ENCODE data around the gene ADGRD2. TPM values are rescaled to one million over a fixed set of nuclear protein-coding genes. Genes with fewer than 3 reads are reported as not detected.
A peak's percentile ranks its signal among the peaks of the same experiment; 100 is the strongest.

The ADGRD2 gene
- total RNA-seq, 1 donor from 2014 or later, result 0.78 TPM

DNA sequence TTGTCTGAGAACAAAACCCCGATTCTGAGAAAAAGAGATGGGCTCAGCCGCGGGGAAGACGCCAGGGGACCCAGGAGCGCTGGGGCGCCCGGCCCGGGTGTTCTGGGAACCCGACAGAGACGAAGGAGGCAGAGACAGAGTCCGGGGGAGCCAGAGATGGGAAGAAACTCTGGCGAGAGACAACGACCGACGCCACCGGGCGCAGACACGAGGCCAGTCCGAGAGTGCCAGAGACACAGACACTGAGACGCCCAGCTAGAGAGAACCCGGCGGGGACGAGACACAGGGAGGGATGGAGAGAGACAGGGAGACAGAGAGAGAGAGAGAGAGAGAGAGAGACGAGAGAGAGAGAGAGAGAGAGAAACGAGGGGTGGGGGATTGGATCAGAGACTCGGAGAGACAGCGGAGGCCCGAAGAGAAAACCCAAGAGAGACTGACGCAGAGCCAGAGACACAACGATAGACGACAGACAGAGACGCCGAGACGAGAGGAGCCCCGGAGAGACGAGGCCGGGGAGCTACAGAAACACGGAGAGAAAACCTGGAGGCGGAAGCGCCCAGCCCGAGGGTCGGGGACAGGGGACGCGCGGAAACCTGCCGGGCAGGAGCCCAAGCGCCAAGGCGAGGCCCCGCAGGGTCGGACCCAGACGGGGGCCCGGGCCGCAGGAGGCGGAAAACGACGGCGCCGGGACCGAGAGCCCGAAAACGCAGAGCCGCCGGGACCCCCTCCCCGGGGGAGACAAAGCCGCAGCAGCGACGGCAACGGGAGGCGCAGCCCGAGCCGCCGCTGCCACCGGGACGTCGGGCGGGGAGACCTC, 53.7 kb downstream of the ADGRD2 start:
- TF ChIP-seq, protein P1, sequence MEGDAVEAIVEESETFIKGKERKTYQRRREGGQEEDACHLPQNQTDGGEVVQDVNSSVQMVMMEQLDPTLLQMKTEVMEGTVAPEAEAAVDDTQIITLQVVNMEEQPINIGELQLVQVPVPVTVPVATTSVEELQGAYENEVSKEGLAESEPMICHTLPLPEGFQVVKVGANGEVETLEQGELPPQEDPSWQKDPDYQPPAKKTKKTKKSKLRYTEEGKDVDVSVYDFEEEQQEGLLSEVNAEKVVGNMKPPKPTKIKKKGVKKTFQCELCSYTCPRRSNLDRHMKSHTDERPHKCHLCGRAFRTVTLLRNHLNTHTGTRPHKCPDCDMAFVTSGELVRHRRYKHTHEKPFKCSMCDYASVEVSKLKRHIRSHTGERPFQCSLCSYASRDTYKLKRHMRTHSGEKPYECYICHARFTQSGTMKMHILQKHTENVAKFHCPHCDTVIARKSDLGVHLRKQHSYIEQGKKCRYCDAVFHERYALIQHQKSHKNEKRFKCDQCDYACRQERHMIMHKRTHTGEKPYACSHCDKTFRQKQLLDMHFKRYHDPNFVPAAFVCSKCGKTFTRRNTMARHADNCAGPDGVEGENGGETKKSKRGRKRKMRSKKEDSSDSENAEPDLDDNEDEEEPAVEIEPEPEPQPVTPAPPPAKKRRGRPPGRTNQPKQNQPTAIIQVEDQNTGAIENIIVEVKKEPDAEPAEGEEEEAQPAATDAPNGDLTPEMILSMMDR (IDR thresholded peaks at IDR 0.05; ENCODE audit: unreplicated experiment), result no peak
- H3K9me3 Mint-ChIP-seq, result no peaks in the 10 kb centered on the region
- H3K27ac Mint-ChIP-seq, result no peak overlapping the region
- H3K4me1 Mint-ChIP-seq, result peaks cover 7% of the 10 kb centered on the region
- no peak for DNase-seq (ENCODE audit: low spot score in 2 of 2, unreplicated experiment in 2 of 2)
- no peaks in the 10 kb centered on the region for H3K36me3 Mint-ChIP-seq
- peaks cover 68% of the 10 kb centered on the region for H3K27me3 Mint-ChIP-seq (ENCODE audit: low read depth)
- H3K4me3 Mint-ChIP-seq, result peak overlapping the region; percentile 68

DNA sequence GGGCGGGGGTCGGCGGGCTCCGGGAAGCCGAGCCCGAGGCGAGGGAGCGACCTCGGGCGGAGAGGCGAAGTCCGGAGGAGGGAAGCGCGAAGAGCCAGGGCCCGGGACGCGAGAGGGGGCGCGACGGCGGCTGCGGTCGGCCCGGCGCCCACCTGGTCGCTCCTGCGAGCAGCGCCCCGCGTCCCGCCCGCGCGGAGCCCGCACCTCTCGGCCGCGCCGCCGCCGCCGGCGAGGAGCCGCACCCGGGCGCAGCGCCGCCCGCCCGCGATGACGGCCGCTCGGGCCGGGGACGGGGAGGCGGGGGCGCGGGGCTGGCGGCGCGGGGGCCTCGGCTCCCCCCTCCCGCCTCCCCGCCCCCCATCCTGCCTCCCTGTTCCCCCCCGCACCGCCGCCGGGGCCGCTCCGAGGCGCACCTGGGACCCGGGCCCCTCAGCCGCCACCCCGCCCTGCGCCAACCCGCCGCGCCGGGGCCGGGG, 54.3 kb downstream of the ADGRD2 start:
- Mint-ChIP-seq H3K27me3 (ENCODE audit: low read depth) (peaks cover 63% of the 10 kb centered on the region), H3K36me3 (no peaks in the 10 kb centered on the region), H3K4me3 (no peak overlapping the region), H3K9me3 (no peaks in the 10 kb centered on the region), H3K4me1 (peaks cover 7% of the 10 kb centered on the region), H3K27ac (no peak overlapping the region)
- TF ChIP-seq, protein P1 (IDR thresholded peaks at IDR 0.05; ENCODE audit: unreplicated experiment), result no peak
- no peak for DNase-seq (ENCODE audit: low spot score in 2 of 2, unreplicated experiment in 2 of 2)

DNA sequence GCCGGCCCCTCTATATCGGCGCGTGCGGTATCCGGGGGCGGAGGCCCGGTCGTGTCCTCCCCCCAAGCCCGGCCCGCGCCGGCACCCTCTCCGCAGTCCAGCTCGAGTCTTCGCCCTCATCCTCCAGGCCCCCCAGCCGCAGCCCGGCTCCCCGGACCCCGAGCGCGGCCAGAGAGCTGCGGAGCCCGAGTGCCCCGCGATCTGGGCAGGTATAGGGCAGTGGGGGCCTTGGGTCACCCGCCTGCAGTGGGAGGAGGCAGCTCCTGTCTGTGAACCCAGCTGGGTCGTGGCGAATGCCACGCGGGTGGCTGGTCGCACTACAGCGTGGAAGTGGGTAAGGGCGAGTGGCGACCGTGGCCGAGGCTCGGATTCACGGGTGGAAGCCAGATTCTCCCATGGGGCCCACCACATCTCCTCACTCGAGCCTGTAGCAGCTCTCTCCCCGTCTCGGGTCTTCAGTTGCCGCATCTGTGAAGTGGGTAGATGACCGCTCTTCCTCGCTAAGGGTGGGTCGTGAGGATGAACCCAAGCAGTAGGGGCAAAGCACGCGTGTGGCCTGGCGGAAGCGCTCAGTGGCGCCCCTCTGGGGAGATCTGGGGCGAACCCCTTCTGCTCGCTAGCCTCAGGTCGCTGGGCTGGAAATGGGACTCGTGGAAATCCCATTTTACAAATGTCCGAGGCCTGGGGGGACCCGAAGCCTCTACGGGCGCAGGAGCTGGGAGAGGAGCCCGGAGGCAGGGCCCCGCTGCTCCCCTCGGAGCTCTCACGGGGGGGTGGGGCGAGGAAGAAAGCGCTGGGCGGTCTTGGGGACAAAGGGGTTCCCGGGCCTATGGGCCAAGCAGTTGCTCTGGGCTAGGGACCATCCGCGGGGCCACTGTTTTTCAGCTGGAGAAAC, 55.0 kb downstream of the ADGRD2 start:
- H3K36me3 Mint-ChIP-seq, result no peaks in the 10 kb centered on the region
- peaks cover 59% of the 10 kb centered on the region for H3K27me3 Mint-ChIP-seq (ENCODE audit: low read depth)
- H3K4me1 Mint-ChIP-seq, result peaks cover 7% of the 10 kb centered on the region
- H3K27ac Mint-ChIP-seq, result no peak overlapping the region
- H3K4me3 Mint-ChIP-seq, result peak overlapping the region; percentile 49
- no peaks in the 10 kb centered on the region for H3K9me3 Mint-ChIP-seq
- TF ChIP-seq, protein P1 (IDR thresholded peaks at IDR 0.05; ENCODE audit: unreplicated experiment), result no peak
- DNase-seq (ENCODE audit: low spot score in 2 of 2, unreplicated experiment in 2 of 2), result no peak

DNA sequence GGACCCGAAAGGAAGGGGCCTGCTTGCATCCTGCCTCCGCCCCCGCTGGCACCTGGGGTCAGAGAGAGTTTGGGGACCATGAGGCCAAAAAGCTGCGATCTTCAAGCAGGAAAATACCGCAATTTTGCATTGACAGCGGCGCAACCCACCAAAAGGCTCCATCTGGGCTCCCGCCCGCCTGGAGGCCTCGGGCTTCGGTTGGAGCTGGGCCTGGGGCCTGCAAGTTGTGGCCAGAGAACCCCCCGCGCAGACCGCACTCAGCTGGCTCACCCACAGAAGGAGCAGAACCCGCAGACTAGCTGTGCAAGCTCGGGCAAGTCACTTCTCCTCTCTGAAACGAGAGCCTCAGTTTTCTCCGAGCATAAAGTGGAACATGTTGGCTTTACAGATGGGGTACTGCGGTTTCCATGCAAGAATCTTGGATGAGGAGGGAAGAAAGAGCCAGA, 55.7 kb downstream of the ADGRD2 start:
- H3K27me3 Mint-ChIP-seq (ENCODE audit: low read depth), result peaks cover 54% of the 10 kb centered on the region
- H3K36me3 Mint-ChIP-seq, result no peaks in the 10 kb centered on the region

DNA sequence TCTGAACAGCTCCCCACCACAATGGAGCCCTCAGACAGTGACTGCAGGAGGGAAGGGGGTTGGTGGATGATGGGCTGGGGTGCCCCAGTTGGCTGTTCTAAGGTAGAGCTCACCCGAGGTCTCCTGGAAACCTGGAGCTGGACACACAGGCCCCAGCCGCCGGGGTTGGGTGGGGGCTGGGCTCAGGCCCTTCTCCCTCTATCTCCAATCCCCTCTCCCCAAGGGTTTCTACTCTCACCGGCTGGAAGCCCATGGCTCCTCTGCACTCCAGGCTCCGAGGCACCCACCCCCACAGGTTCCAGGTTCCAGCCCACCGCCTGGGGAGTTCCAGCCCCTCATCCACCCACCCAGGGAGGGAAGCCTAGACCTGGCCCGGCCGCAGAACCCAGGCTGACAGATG, 56.2 kb downstream of the ADGRD2 start:
- Mint-ChIP-seq H3K27me3 (ENCODE audit: low read depth) (peaks cover 49% of the 10 kb centered on the region), H3K27ac (no peak overlapping the region), H3K4me1 (peaks cover 7% of the 10 kb centered on the region), H3K36me3 (no peaks in the 10 kb centered on the region), H3K4me3 (no peak overlapping the region), H3K9me3 (no peaks in the 10 kb centered on the region)
- TF ChIP-seq, protein P1 (IDR thresholded peaks at IDR 0.05; ENCODE audit: unreplicated experiment), result no peak
- DNase-seq (ENCODE audit: low spot score in 2 of 2, unreplicated experiment in 2 of 2), result no peak

More for the DNA sequence above, 55.7 kb downstream of the ADGRD2 start:
- H3K9me3 Mint-ChIP-seq, result no peaks in the 10 kb centered on the region
- peaks cover 7% of the 10 kb centered on the region for H3K4me1 Mint-ChIP-seq
- TF ChIP-seq, protein P1 (IDR thresholded peaks at IDR 0.05; ENCODE audit: unreplicated experiment), result no peak
- H3K4me3 Mint-ChIP-seq, result no peak overlapping the region
- no peak overlapping the region for H3K27ac Mint-ChIP-seq
- DNase-seq (ENCODE audit: low spot score in 2 of 2, unreplicated experiment in 2 of 2), result no peak

Data from mesothelial cell of epicardium (in vitro differentiated cells).